GM19351 (cell line): Measurements from ENCODE around the gene ZNF775.

ENCODE experiments used
- ATAC-seq: cut with Tn5 transposase; IDR thresholded peaks from one replicate; pipeline ENCODE4 v1.9.1; 2021; ENCODE audit warnings: mild to moderate bottlenecking, moderate library complexity; ENCODE audit not compliant: unreplicated experiment

ZNF775 gene

GRCh38 chr7:150368096-150368883 lies 10.8 kb upstream of the ZNF775 start, which contains the start of gene REPIN1:
REPIN1 (plus strand) TSS chr7:150368822; CDS start chr7:150369712, 890 bp downstream.
- peak; percentile 53 for ATAC-seq

DNA sequence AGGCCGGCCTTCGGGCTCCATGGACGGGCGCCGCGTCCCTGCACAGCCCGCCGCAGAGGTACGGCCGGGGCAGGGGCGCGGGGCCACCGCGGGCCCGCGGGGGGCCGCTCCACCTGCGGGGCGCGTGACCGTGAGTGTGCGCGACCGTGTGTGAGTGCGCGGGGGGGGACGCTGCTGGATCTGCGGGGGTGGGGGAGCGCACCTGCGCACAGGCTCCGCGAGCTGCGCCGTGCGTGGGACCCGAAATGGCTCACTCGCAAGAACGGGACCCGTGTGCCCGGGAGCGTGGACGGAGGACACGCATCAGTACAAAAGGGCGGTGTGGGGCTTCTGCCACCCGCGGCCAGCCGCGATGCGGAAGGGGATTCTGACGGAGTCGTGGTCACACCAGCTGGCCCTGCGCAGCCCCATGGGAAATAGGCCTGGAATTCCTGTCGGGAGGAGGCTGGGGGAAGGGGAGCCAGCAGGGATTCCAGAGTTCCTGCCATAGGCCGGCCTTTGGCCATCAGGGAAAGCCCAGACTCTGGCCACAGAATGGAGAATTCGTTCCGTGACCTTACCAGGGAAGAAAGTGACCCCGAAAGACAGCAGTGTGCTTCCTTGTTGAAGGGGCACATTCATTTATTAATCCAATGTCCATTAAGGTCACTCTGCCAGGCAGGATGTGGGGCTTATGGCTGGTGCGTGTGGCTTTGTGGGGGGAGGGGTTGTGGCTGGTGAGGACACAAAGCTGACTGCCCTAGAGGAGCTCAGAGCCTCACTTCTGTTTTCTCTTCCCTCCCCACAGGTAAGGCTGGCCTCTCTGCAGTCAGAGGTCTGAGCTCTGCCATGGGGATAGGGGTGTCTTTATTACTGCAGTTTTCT lies 10.0 kb upstream of the ZNF775 start:
- ATAC-seq, result peak; percentile 47

DNA sequence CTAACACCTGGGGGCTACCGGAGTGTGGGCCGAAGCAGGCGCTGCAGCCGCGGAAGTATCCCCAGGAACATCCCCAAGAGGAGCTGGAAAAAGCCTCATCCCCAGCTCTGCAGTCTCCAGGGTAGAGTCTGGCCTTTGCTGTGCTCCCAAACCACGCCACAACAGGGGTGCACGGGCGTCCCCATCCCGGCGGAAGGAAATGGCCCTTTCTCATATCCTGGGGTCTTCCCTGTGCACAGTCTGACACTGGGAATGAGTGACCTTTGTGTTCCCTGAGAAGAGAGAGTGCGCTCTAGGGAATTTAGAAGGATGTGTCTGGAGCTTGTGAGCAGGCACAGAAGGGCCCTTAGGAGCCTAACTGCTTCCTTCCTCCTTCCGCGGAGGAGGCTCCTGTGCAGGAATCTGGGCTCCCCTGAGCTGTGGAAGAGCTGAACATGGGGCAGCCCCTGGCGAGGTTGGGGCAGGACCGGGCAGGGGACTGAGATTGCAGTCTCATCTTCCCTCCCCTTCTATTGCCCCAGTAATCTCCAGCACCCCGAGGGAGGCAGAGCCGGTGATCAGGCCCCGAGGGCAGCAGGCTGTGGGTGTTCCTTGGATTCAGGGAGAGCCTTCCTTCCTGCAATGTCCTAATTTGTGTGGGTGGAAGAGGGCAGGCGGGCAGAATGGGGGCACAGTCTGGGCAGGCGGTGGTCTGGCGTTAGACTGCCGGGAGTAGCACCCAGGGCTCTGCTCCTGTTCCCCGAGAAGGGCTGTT lies 9.2 kb upstream of the ZNF775 start:
- ATAC-seq, result no peak

- ATAC-seq, result no peak
These were observed 8.5 kb upstream of the ZNF775 start for GRCh38 chr7:150370612-150371071.

DNA sequence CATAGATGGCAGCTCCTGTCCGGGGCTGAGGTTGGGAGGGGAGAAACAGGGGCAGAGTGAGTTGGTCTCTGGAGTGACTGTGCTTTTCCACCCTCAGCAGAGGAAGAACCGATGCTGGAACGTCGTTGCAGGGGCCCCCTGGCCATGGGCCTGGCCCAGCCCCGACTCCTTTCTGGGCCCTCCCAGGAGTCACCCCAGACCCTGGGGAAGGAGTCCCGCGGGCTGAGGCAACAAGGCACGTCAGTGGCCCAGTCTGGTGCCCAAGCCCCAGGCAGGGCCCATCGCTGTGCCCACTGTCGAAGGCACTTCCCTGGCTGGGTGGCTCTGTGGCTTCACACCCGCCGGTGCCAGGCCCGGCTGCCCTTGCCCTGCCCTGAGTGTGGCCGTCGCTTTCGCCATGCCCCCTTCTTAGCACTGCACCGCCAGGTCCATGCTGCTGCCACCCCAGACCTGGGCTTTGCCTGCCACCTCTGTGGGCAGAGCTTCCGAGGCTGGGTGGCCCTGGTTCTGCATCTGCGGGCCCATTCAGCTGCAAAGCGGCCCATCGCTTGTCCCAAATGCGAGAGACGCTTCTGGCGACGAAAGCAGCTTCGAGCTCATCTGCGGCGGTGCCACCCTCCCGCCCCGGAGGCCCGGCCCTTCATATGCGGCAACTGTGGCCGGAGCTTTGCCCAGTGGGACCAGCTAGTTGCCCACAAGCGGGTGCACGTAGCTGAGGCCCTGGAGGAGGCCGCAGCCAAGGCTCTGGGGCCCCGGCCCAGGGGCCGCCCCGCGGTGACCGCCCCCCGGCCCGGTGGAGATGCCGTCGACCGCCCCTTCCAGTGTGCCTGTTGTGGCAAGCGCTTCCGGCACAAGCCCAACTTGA lies 7.8 kb upstream of the ZNF775 start:
- no peak for ATAC-seq

- no peak for ATAC-seq
These were observed 7.2 kb upstream of the ZNF775 start for GRCh38 chr7:150371996-150372270.

DNA sequence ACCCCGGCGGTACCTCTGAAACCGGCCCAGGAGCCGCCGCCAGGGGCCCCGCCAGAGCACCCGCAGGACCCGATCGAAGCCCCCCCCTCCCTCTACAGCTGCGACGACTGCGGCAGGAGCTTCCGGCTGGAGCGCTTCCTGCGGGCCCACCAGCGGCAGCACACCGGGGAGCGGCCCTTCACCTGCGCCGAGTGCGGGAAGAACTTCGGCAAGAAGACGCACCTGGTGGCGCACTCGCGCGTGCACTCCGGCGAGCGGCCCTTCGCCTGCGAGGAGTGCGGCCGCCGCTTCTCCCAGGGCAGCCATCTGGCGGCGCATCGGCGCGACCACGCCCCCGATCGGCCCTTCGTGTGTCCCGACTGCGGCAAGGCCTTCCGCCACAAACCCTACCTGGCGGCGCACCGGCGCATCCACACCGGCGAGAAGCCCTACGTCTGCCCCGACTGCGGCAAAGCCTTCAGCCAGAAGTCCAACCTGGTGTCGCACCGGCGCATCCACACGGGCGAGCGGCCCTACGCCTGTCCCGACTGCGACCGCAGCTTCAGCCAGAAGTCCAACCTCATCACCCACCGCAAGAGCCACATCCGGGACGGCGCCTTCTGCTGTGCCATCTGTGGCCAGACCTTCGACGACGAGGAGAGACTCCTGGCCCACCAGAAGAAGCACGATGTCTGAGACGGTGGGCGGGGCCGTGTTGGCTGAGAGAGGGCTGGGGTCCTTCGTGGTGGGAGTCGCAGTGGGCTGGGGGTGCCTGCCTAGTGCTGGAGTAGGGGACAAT lies 6.7 kb upstream of the ZNF775 start:
- no peak for ATAC-seq

DNA sequence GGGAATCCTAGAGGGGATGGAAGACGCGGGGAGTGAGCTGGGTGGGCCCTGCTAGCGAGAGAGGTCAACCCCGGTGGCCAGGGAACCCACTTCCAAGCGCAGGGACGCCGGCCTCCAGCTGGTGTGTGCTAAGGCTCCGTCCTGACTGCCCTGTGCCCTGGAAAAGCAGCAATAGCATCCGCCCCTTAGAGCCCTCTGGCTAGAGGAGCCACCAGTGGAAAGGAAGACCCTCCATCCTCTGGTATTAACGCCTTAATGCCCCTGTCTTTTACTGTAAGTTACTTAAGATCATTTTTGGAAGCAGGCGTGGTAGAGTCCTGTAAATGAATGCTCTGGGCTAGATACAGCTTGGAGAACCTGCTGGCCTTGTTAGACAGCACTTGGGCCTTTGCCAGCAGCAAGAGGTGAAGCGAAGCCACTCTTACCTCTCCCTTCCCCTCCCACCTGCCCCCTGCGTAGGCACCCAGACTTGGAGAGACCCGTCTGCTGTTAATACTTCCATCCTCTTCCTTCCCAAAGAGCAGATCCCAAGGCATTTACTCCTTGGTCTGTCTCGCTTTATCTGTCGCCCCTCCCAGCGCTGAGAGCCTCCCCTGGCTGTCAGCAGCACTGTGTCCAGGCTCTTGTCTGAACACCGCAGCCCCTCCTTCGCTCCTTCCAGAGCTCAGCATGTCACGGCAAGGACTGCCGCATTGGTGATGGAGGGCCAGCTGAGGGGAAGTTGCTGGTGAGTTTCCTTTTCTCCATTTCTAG lies 5.9 kb upstream of the ZNF775 start:
- no peak for ATAC-seq

GRCh38 chr7:150374026-150374425 lies 5.1 kb upstream of the ZNF775 start:
- ATAC-seq, result no peak

GRCh38 chr7:150374472-150374871 lies 4.7 kb upstream of the ZNF775 start:
- ATAC-seq, result no peak

DNA sequence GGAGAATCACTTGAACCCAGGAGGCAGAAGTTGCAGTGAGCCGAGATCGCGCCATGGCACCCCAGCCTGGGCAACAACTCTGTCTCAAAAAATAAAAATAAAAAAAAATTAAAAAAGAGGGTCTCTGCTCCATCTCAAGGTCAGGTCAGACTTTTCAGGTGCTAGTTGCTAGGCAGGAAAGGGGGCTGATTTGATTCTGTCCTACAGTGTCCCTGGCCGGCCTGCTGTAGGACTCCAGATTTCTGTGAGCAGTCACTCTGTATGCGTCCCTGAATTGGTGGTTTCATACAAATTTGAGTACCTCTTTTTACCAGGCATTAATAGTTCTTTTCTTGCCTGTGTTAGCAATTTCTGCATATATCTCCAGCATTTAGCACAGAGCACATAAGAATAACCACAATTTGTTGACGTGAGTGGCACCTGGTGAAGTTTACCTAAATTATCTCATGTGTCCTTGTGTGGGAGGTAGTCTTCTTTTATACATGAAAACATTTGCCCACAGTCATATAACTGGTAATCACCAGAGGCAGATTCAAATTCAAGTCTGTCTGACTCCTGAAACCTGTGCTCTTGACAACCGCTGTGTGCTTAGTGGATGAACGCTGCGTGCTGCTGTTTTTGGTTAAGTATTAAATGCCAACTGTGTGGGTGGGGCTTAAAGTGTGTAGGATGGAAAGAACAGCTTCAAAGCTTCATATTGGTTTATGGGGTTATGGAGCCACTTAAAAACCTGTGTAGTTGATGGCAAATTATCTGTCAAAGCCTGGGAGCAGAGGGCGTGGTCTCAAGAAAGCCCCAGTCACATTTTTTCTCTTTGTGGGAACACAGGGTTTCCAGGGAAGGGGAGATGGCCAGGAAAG lies 3.2 kb upstream of the ZNF775 start:
- peak; percentile 13 for ATAC-seq

GRCh38 chr7:150376560-150376959 lies 2.6 kb upstream of the ZNF775 start:
- no peak for ATAC-seq

DNA sequence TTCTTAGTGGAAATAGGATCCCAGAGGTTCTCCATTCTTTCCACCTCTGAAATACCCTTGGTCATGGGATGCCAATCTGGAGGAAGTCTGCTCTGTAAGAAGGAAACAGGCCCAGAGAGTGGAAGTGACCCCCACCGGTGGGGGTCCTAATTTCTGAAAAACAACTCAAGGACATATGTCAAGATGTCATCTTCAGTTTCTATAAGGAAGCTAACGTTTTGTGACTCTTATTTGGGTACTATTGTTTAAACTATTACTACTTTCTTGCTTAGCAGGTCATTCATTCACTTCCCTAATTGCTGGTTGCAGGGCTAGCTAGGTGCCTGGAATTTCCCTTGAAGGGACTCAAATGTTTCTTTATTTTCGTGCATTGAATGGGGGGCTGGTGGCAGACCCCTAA lies 1.9 kb upstream of the ZNF775 start:
- no peak for ATAC-seq

- ATAC-seq, result no peak
These were observed 1.5 kb upstream of the ZNF775 start for GRCh38 chr7:150377635-150378034.

GRCh38 chr7:150378115-150378852 lies 846 bp upstream of the ZNF775 start:
- ATAC-seq, result no peak

GRCh38 chr7:150379441-150380379 lies 580 bp downstream of the ZNF775 start:
- ATAC-seq, result peak; percentile 14
